Measurements from ENCODE around the gene DIP2C. TPM values are rescaled to one million over a fixed set of nuclear protein-coding genes. Genes with fewer than 3 reads are reported as not detected.
A peak's percentile ranks its signal among the peaks of the same experiment; 100 is the strongest.

Gene DIP2C
- polyA plus RNA-seq, 1 of the 3 experiments (the other 2 are of a cell fraction) = 8.7 TPM

DNA sequence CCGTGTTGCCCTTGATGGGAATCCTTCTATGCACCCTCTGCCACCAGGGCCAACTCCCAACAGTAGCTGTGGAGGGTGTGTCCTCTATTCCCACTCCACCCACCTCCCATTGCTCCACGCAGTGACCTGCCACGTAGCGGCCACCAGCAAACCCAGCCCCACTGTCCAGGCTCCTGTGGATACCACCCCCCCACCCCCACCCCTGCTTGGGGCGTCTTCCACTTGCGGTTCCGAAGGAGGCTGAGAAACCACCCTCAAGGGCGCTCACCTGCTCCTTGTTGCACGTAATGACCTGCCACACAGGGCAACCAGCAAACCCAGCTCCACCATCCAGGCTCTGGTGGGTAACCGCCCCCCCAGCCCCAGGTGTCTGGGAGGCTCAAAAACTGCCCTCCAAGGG is 72.0 kb downstream of the DIP2C start:
- DNase-seq = no peak
- Histone ChIP-seq H3K36me3 (replicated peaks in 1 of 2; ENCODE audit: control insufficient read depth in 1 of 2, insufficient read depth in 2 of 2, low read length in 1 of 2) (no peaks in the 10 kb centered on the region), H3K27ac (ENCODE audit: low read depth in 2 of 2, low read length in 1 of 2) (no peak overlapping the region), H3K27me3 (ENCODE audit: insufficient read depth) (no peaks in the 10 kb centered on the region), H3K9me2 (no peaks in the 10 kb centered on the region), H3K4me3 (ENCODE audit: low read depth in 2 of 2, low read length in 1 of 2) (no peak overlapping the region), H3F3A (replicated peaks; ENCODE audit: insufficient read depth) (no peaks in the 10 kb centered on the region), H2AFZ (ENCODE audit: low read depth) (no peak overlapping the region), H3K4me2 (no peak overlapping the region), H3K4me1 (ENCODE audit: control insufficient read depth in 1 of 2, insufficient read depth in 2 of 2, low read depth in 1 of 2, low read length in 1 of 2) (peaks cover 6 to 54% of the 10 kb centered on the region in 2 experiments; a peak in 2 of 4 replicates), H3K9ac (no peak overlapping the region), H3K79me2 (ENCODE audit: insufficient read depth) (peaks cover 79% of the 10 kb centered on the region), H3K9me3 (no peaks in the 10 kb centered on the region), H4K20me1 (ENCODE audit: insufficient read depth) (peaks cover 79% of the 10 kb centered on the region)
- 98% methylated on average over 8 of the region's 10 CpGs for WGBS (ENCODE audit: low lambda C conversion rate)
- ChIA-PET POLR2A (no interaction called here), CTCF (no interaction called here)
- TF ChIP-seq YY1 (IDR thresholded peaks at IDR 0.05; ENCODE audit: low read depth) = no peak
- no peak for TF ChIP-seq SMC3 (IDR thresholded peaks at IDR 0.05; ENCODE audit: low read depth, low read length)
- TF ChIP-seq, protein P1, sequence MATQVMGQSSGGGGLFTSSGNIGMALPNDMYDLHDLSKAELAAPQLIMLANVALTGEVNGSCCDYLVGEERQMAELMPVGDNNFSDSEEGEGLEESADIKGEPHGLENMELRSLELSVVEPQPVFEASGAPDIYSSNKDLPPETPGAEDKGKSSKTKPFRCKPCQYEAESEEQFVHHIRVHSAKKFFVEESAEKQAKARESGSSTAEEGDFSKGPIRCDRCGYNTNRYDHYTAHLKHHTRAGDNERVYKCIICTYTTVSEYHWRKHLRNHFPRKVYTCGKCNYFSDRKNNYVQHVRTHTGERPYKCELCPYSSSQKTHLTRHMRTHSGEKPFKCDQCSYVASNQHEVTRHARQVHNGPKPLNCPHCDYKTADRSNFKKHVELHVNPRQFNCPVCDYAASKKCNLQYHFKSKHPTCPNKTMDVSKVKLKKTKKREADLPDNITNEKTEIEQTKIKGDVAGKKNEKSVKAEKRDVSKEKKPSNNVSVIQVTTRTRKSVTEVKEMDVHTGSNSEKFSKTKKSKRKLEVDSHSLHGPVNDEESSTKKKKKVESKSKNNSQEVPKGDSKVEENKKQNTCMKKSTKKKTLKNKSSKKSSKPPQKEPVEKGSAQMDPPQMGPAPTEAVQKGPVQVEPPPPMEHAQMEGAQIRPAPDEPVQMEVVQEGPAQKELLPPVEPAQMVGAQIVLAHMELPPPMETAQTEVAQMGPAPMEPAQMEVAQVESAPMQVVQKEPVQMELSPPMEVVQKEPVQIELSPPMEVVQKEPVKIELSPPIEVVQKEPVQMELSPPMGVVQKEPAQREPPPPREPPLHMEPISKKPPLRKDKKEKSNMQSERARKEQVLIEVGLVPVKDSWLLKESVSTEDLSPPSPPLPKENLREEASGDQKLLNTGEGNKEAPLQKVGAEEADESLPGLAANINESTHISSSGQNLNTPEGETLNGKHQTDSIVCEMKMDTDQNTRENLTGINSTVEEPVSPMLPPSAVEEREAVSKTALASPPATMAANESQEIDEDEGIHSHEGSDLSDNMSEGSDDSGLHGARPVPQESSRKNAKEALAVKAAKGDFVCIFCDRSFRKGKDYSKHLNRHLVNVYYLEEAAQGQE (IDR thresholded peaks at IDR 0.05; ENCODE audit: low read depth, low read length) = no peak
- no peak for TF ChIP-seq NRF1 (IDR thresholded peaks at IDR 0.05; ENCODE audit: low read depth, low read length)
- TF ChIP-seq, protein P2, sequence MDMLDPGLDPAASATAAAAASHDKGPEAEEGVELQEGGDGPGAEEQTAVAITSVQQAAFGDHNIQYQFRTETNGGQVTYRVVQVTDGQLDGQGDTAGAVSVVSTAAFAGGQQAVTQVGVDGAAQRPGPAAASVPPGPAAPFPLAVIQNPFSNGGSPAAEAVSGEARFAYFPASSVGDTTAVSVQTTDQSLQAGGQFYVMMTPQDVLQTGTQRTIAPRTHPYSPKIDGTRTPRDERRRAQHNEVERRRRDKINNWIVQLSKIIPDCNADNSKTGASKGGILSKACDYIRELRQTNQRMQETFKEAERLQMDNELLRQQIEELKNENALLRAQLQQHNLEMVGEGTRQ (IDR thresholded peaks at IDR 0.05; ENCODE audit: borderline replicate concordance, low read depth, low read length) = no peak

DNA sequence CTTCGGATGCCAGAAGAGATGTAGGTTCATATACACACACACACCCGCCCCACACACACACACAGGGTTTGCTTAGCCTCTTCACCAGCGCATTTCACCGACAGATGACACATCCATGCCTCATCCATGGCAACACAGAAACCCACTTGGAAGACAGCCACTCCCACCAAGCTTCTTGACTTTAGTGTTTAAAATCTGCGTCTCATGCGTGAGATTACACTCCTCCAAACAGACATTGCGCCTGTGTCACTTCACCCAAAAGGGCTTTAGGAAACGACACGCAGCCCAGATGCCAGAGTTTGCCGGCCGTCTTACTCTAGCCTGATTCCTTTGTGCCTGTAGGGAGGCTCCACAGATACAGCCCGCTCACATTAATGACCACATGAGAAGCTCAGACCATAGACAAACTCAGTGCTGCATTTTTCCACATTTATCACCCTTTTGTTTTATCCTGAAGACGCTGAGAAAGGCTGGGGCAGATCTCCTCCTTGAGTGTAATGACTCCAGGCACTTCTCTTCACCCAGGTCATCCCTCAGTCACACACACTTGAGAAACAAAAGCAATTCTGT is 73.8 kb downstream of the DIP2C start:
- ChIA-PET CTCF (interaction anchor here (0.7 to 1.1 kb wide), 2 partner anchors 10 kb away, joined by 3 read pairs; no protein-coding TSS in a partner anchor), POLR2A (no interaction called here)
- peak overlapping the region in 1 of 2 experiments; percentile 19; a peak in 1 of 4 replicates for H3K27ac ChIP-seq (ENCODE audit: low read depth in 2 of 2, low read length in 1 of 2)
- no peaks in the 10 kb centered on the region for H3K9me3 ChIP-seq
- peaks cover 7% of the 10 kb centered on the region for H3F3A ChIP-seq (replicated peaks; ENCODE audit: insufficient read depth)
- no peak for DNase-seq
- no peak overlapping the region for H3K4me3 ChIP-seq (ENCODE audit: low read depth in 2 of 2, low read length in 1 of 2)
- H3K79me2 ChIP-seq (ENCODE audit: insufficient read depth) = peaks cover 74% of the 10 kb centered on the region
- 84% methylated on average over 13 of the region's 13 CpGs for WGBS (ENCODE audit: low lambda C conversion rate)
- H3K4me1 ChIP-seq (ENCODE audit: control insufficient read depth in 1 of 2, insufficient read depth in 2 of 2, low read depth in 1 of 2, low read length in 1 of 2) = peaks cover 14 to 42% of the 10 kb centered on the region in 2 experiments; a peak in 2 of 4 replicates
- TF ChIP-seq SMC3 (IDR thresholded peaks at IDR 0.05; ENCODE audit: low read depth, low read length) = no peak
- 0 out of 2 replicates have a peak overlapping the region, but pooled peaks have one; percentile 32 for H3K4me2 ChIP-seq
- no peaks in the 10 kb centered on the region for H3K27me3 ChIP-seq (ENCODE audit: insufficient read depth)
- H3K36me3 ChIP-seq (replicated peaks in 1 of 2; ENCODE audit: control insufficient read depth in 1 of 2, insufficient read depth in 2 of 2, low read length in 1 of 2) = no peaks in the 10 kb centered on the region
- no peaks in the 10 kb centered on the region for H3K9me2 ChIP-seq
- peaks cover 72% of the 10 kb centered on the region for H4K20me1 ChIP-seq (ENCODE audit: insufficient read depth)
- H2AFZ ChIP-seq (ENCODE audit: low read depth) = no peak overlapping the region
- H3K9ac ChIP-seq = no peak overlapping the region
